ENCODE data around the gene SIRPD. TPM values are rescaled to one million over a fixed set of nuclear protein-coding genes. Genes with fewer than 3 reads are reported as not detected.
"Not testable (repeated sequence)": the region's sequence is repeated elsewhere in the genome, so short reads cannot be mapped to it uniquely, and the experiment has no call there.

Gene SIRPD
- total RNA-seq, 2 experiments from 2014 or later, result 0.28 TPM; not detected in 1

DNA sequence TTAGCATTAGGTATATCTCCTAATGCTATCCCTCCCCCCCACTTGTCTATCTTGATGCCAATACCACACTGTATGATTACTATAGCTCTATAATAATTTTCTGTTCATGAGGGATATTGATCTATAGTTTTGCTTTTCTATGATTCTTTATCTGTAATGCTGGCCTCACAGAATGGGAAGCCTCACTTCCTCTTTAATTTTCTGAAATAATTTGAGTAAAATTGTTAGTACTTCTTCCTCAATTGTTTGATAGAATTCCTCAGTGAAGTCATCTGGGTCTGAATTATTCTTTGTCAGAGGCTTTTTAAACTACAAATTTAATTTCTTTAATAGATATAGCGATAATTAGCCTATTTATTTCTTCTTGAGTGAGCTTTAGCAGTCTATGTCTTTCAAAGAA is 31.2 kb downstream of the SIRPD start:
- peaks cover 11% of the 10 kb centered on the region for H3K4me1 Mint-ChIP-seq
- no peak overlapping the region for H3K4me3 Mint-ChIP-seq
- H3K27ac Mint-ChIP-seq, result no peak overlapping the region
- peaks cover 3% of the 10 kb centered on the region for H3K9me3 Mint-ChIP-seq
- H3K36me3 Mint-ChIP-seq, result no peaks in the 10 kb centered on the region
- no peaks in the 10 kb centered on the region for H3K27me3 Mint-ChIP-seq
- no peak for DNase-seq

DNA sequence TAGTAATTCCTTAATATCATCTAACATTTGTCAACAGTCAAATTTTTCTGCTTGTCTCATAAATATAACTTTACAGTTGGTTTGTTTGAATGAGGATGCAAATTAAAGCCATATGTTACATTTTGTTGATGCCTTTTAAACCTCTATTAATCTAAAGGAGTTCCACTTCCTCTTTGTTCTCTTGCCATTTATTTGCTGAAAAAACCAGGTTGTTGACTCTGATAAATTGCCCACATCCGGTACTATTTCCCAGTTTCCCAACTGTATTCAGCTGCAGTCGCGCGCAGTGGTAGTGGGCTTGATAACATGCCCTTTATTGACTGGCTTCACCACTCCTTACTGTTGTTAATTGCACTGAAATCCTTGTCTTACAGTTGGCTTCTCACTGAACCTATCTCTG is 33.5 kb downstream of the SIRPD start:
- no peak for DNase-seq
- no peaks in the 10 kb centered on the region for H3K27me3 Mint-ChIP-seq
- no peak overlapping the region for H3K27ac Mint-ChIP-seq
- H3K36me3 Mint-ChIP-seq, result no peaks in the 10 kb centered on the region
- H3K9me3 Mint-ChIP-seq, result peaks cover 3% of the 10 kb centered on the region
- H3K4me3 Mint-ChIP-seq, result no peak overlapping the region
- peaks cover 2% of the 10 kb centered on the region for H3K4me1 Mint-ChIP-seq

DNA sequence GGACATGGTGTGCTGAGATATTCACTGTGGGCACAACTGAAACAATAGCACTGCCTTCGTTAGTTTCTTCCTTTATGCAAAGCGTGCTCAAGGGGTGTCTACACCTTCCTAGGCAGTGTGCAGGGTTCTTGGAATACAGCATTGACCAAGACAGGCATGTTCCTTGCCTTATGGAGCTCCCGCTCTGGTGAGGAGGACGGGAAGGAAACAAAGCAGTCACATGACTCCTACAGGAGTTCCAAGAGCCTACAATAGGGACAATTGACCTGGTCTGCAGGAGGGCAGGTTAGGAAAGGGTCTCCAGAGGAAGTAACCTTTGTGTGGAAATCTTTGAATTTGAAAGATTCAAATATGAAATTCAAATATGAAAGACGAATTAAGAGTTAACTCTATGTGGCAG is 40.5 kb downstream of the SIRPD start:
- Mint-ChIP-seq H3K27ac (no peak overlapping the region), H3K9me3 (peaks cover 4% of the 10 kb centered on the region), H3K36me3 (no peaks in the 10 kb centered on the region), H3K4me3 (no peak overlapping the region), H3K4me1 (no peaks in the 10 kb centered on the region), H3K27me3 (no peaks in the 10 kb centered on the region)
- no peak for DNase-seq

DNA sequence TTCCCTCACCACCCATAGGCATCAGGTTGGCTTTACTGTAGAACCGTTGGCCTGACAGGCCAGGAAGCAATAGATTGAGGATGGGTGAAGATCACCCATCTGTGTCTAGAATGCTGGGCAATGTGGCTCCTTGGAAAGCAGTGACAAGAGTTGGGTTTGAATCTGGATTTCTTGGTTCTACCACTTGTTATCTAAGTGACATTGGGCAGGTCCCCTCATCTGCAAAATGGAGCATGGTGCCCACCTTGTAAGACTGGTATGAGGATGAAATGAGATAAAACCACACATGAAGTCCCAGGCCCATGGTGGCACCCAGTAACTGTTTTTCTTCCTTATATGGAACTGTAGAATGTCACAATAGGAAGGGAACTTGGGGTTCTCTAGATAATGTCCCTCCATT is 43.7 kb downstream of the SIRPD start:
- no peaks in the 10 kb centered on the region for H3K36me3 Mint-ChIP-seq
- H3K4me1 Mint-ChIP-seq, result no peaks in the 10 kb centered on the region
- DNase-seq, result no peak
- no peak overlapping the region for H3K4me3 Mint-ChIP-seq
- peaks cover 4% of the 10 kb centered on the region for H3K9me3 Mint-ChIP-seq
- H3K27me3 Mint-ChIP-seq, result peaks cover 8% of the 10 kb centered on the region
- H3K27ac Mint-ChIP-seq, result no peak overlapping the region

- Mint-ChIP-seq H3K27ac (no peak overlapping the region), H3K4me3 (no peak overlapping the region), H3K4me1 (no peaks in the 10 kb centered on the region), H3K36me3 (no peaks in the 10 kb centered on the region), H3K27me3 (peaks cover 12% of the 10 kb centered on the region), H3K9me3 (peaks cover 4% of the 10 kb centered on the region)
- peak; percentile 7 for DNase-seq
Measured at GRCh38 chr20:1509237-1509636, 48.3 kb downstream of the SIRPD start.

DNA sequence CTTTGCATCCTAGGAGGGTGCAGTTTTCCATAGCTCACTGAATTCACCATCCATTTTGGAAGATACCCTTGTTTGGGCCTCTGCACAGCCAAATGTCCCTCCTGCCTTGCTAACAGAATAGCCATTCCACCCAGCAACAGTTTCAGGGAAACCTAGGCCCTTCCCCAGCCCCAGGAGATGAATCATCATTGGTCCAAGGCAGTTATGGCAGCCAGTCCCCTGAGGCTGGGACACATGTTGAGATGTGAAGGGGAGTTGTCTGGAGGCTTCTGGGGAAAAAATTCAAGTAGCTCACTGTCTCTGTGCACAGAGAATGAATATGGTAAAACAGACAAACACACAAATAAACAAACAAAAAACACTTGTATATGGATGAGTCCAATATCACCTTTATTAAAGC is 48.9 kb downstream of the SIRPD start:
- DNase-seq, result no peak
- no peak overlapping the region for H3K4me3 Mint-ChIP-seq
- no peak overlapping the region for H3K27ac Mint-ChIP-seq
- peaks cover 13% of the 10 kb centered on the region for H3K27me3 Mint-ChIP-seq
- no peaks in the 10 kb centered on the region for H3K36me3 Mint-ChIP-seq
- H3K4me1 Mint-ChIP-seq, result no peaks in the 10 kb centered on the region
- H3K9me3 Mint-ChIP-seq, result peaks cover 4% of the 10 kb centered on the region

GRCh38 chr20:1507276-1507675 is 50.2 kb downstream of the SIRPD start:
- peaks cover 26% of the 10 kb centered on the region for H3K27me3 Mint-ChIP-seq
- no peak overlapping the region for H3K27ac Mint-ChIP-seq
- DNase-seq, result no peak
- peaks cover 3% of the 10 kb centered on the region for H3K36me3 Mint-ChIP-seq
- peaks cover 2% of the 10 kb centered on the region for H3K9me3 Mint-ChIP-seq
- no peak overlapping the region for H3K4me3 Mint-ChIP-seq
- peaks cover 5% of the 10 kb centered on the region for H3K4me1 Mint-ChIP-seq

DNA sequence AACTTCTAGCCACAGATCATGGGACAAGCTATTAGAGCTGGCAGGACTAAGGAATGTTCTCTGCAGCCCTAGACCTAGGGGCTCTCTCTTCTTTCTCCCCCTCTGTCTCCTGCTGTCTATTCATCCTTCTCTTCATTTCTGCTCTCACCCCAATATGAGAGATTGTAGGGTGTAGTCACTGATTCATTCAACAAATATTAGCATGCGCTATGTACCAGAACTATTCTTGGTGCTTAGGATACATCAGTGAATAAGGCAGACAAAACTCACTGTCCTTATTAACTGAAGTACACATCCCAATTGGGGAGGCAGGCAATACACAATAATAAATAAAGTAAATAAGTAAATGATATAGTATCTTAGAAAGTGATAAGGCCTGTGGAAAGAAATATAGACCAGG is 51.6 kb downstream of the SIRPD start:
- no peak for DNase-seq
- H3K36me3 Mint-ChIP-seq, result peaks cover 3% of the 10 kb centered on the region
- no peak overlapping the region for H3K4me3 Mint-ChIP-seq
- no peak overlapping the region for H3K27ac Mint-ChIP-seq
- H3K9me3 Mint-ChIP-seq, result peaks cover 2% of the 10 kb centered on the region
- peaks cover 20% of the 10 kb centered on the region for H3K27me3 Mint-ChIP-seq
- H3K4me1 Mint-ChIP-seq, result peaks cover 5% of the 10 kb centered on the region

DNA sequence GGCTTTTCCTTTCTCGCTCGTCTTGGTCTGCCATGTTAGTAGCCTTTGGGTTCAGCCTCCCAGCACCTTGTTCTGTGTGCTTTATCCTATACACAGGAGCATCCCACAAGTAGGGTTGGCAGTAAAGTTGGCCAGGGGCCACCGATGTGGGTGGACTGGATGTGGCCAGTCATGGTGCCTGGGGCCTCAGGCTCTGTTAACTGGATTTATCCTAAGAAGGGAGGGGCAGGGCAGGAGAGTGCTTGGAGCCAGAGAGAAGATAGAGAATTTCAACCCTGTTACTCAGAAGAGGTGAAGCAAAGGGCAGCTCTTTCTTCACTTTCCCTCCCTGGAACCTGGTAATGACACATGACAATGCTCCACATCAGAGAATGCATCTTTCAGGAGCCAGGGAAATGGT is 52.1 kb downstream of the SIRPD start:
- Mint-ChIP-seq H3K4me3 (no peak overlapping the region), H3K4me1 (peaks cover 5% of the 10 kb centered on the region), H3K27ac (no peak overlapping the region), H3K36me3 (peaks cover 3% of the 10 kb centered on the region), H3K9me3 (peaks cover 2% of the 10 kb centered on the region), H3K27me3 (peaks cover 22% of the 10 kb centered on the region)
- no peak for DNase-seq

- Mint-ChIP-seq H3K27ac (no peak overlapping the region), H3K4me3 (no peak overlapping the region), H3K4me1 (peaks cover 5% of the 10 kb centered on the region), H3K9me3 (peaks cover 2% of the 10 kb centered on the region), H3K27me3 (peaks cover 28% of the 10 kb centered on the region), H3K36me3 (peaks cover 3% of the 10 kb centered on the region)
- peak; percentile 77 for DNase-seq
Measured at GRCh38 chr20:1503564-1504227, 53.8 kb downstream of the SIRPD start.

GRCh38 chr20:1500496-1500895 is 57.0 kb downstream of the SIRPD start:
- peaks cover 3% of the 10 kb centered on the region for H3K36me3 Mint-ChIP-seq
- no peak for DNase-seq
- no peak overlapping the region for H3K4me3 Mint-ChIP-seq
- peaks cover 48% of the 10 kb centered on the region for H3K27me3 Mint-ChIP-seq
- peaks cover 4% of the 10 kb centered on the region for H3K9me3 Mint-ChIP-seq
- peaks cover 5% of the 10 kb centered on the region for H3K4me1 Mint-ChIP-seq
- no peak overlapping the region for H3K27ac Mint-ChIP-seq

- Mint-ChIP-seq H3K4me1 (peaks cover 5% of the 10 kb centered on the region), H3K9me3 (peaks cover 4% of the 10 kb centered on the region), H3K4me3 (no peak overlapping the region), H3K36me3 (peaks cover 3% of the 10 kb centered on the region), H3K27ac (no peak overlapping the region), H3K27me3 (peaks cover 55% of the 10 kb centered on the region)
- no peak for DNase-seq
Measured at GRCh38 chr20:1499528-1500420, 57.7 kb downstream of the SIRPD start.

GRCh38 chr20:1497371-1497770 is 60.1 kb downstream of the SIRPD start:
- H3K4me1 Mint-ChIP-seq, H3K4me3 Mint-ChIP-seq, DNase-seq, H3K36me3 Mint-ChIP-seq, H3K9me3 Mint-ChIP-seq, H3K27ac Mint-ChIP-seq: not testable (repeated sequence)
- H3K27me3 Mint-ChIP-seq, result peaks cover 44% of the 10 kb centered on the region

GRCh38 chr20:1496930-1497329 is 60.6 kb downstream of the SIRPD start:
- H3K9me3 Mint-ChIP-seq, result peaks cover 4% of the 10 kb centered on the region
- H3K4me3 Mint-ChIP-seq, result no peak overlapping the region
- H3K36me3 Mint-ChIP-seq, result no peaks in the 10 kb centered on the region
- H3K4me1 Mint-ChIP-seq, result peaks cover 2% of the 10 kb centered on the region
- H3K27me3 Mint-ChIP-seq, result peaks cover 42% of the 10 kb centered on the region
- H3K27ac Mint-ChIP-seq, result no peak overlapping the region
- no peak for DNase-seq

DNA sequence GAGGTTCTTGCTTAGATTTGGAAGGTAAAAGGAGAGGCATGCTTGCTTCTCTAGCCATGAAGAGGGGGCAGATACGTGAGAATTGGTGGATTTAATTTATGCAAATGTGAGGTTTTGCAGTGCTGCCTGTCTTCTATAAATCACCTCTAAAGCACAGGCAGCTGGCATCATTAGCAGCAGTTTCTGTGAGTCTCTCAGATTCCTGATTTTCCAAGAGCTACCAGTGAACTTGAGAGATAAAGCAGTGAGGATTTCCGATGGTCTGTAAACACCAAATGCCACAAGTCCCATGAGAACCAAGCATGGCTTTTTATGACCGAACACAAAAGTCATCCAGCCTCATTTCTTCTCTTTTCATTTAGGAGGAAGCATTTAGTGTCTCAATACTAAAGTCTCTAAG is 63.1 kb downstream of the SIRPD start:
- Mint-ChIP-seq H3K9me3 (peaks cover 4% of the 10 kb centered on the region), H3K4me1 (peaks cover 5% of the 10 kb centered on the region), H3K36me3 (no peaks in the 10 kb centered on the region), H3K27me3 (peaks cover 32% of the 10 kb centered on the region), H3K27ac (no peak overlapping the region), H3K4me3 (no peak overlapping the region)
- DNase-seq, result no peak

DNA sequence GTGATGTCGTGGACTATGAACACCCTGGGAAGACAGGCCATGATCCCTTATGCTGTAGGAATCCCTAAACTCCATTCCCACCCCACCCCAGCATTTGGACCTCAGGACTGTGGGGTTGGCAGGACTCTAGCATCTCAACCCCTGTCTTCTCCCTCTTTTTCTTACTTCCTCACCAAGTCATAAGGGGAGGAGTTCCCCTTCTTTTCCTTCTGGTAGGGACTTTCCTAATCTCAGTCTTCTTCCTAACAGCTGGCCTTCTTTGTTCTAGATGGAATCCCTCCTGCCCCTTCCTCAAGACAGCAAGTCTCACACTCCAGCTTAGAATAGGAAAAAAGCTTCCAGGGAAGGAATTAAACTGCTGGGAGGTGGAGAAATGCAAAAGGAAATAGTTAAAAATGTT is 64.0 kb downstream of the SIRPD start:
- Mint-ChIP-seq H3K27ac (no peak overlapping the region), H3K9me3 (peaks cover 4% of the 10 kb centered on the region), H3K4me3 (no peak overlapping the region), H3K36me3 (no peaks in the 10 kb centered on the region), H3K4me1 (peaks cover 5% of the 10 kb centered on the region), H3K27me3 (peaks cover 39% of the 10 kb centered on the region)
- no peak for DNase-seq
